GM18870 (cell line): ENCODE results near the gene CELF4.
A peak's percentile ranks its signal among the peaks of the same experiment; 100 is the strongest.

Experiments
- ATAC-seq: cut with Tn5 transposase; IDR thresholded peaks from one replicate; pipeline ENCODE4 v1.9.1; 2021; ENCODE audit warnings: moderate library complexity; ENCODE audit not compliant: unreplicated experiment

The CELF4 gene

DNA sequence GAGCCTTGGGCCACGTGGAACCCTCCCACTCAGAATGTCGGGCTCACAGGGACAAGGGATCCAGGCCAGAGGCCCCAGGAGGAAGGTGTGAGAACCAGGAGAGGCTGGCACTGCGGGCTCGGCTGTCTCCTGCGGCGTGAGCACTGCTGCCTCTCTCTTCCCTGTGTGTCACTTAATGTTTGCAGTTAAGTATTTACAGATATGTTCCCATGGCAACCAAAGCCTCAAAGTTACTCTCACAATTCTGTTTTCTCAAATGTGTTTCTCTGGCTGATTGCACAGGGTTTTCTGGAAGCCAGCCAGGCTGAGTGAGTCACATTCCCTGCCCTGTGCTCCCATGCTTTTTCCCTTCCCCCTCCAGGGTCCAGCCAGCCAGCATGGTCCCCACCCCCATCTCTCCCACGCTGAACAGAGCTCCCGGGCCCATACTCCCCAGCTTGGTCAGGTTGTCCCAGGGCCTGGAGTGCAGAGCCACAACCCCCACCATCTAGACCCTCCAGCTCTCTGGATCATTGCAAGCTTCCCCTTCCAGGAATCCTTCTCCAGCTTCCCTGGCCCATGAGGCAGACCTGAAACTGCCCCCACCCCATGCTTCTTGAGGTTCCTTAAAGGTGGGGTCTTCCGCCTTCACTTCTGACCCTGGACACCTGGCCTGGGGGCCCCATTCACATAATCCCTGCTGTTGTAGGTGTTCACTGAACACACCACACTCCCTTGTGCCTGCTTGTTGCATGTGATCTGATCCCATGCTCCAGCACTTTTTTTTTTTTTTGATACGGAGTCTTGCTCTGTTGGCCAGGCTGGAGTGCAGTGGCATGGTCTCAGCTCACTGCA, 265.9 kb downstream of the CELF4 start:
- peak; percentile 74 for ATAC-seq

GRCh38 chr18:37298816-37299215, 266.8 kb downstream of the CELF4 start:
- no peak for ATAC-seq

GRCh38 chr18:37297106-37297505, 268.5 kb downstream of the CELF4 start:
- no peak for ATAC-seq

- ATAC-seq, result no peak
Measured at GRCh38 chr18:37294951-37295350, 270.6 kb downstream of the CELF4 start.

DNA sequence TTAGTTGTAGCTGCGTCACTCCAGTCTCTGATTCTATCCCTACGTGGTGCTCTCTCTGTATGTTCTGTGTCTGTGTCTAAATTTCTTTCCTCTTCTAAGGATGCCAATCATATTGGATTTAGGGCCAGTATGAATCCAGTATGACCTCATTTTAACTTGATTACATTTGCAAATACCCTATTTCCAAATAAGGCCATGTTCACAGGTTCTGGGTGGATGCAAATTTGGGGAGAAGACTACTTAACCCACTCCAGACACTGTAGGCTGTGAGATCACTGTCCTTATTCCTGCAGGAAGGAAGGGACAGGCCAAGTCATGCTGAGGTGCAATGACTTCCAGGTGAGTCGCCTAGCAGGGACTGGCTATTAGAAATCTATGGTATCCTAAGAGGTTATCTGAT, 272.2 kb downstream of the CELF4 start:
- ATAC-seq, result no peak

GRCh38 chr18:37289423-37289822, 276.2 kb downstream of the CELF4 start:
- no peak for ATAC-seq

GRCh38 chr18:37287601-37288000, 278.0 kb downstream of the CELF4 start:
- no peak for ATAC-seq

GRCh38 chr18:37286801-37287200, 278.8 kb downstream of the CELF4 start:
- ATAC-seq, result no peak

DNA sequence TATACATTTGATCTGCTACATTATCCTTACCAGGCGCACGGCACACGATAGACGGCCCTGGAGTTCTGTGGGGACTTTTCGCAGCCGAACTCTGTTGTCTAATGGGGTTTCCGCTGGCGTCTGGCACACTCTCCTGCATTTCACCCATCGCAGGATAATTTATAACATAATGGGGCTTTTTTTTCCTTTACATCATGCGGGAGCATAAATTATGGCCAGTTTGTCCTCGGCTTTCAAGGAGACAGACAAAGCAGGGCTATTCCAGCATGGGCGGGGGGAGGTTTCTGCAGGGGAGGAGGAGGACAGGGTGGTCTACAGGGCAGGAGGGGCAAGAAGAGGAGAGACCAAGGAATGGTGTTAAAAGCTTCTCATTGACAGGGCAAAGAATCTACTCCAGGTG, 279.8 kb downstream of the CELF4 start:
- no peak for ATAC-seq

DNA sequence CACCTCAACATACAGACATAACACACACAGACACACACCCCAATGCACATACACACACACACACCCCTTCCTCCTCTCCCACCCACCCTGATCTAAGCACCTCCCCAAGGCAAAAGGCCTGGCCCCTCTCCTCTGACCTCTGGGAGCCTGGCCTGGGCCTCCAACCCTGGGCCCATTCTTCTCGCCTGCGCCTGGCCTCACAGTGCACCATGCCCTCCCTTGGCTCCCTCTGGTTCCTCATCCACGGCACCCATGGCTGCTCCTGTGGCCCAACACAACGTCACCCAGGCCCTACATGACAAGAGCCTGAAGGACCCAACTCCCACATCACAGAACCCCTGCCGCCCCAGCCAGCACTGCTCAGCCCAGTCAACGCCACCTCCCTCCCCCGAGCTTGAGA, 281.3 kb downstream of the CELF4 start:
- ATAC-seq, result no peak

DNA sequence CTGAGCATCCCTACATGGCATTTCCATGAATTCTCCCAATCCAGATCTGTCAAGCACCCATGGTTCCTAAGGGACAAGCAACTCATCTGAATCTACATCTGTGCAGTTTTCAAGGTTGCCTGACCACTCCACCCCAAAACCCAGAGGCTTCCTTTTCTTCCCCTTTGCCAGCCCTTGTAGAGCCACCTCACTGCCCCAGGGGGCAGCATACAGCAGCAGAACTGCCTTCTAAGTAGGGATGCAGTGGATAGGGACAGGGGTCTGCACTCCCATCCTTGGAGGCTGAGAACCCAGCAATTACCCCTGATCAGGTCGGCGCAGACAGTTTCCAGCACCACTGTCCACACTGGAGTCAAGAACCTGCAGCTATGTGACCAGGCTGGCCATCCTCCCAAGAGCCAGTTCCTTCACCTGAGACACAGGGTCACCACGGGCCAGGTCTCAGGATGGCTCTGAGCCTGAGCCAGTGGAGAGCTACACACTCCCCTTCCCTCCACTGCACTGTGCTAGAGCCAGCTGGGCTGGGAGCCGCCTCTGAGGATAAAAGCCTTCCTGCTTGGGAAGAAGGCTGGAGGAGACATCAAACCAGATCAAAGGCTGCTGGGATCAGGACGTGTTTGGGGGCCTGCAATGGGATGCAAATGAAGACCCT, 283.1 kb downstream of the CELF4 start:
- ATAC-seq, result no peak

GRCh38 chr18:37280701-37281393, 284.8 kb downstream of the CELF4 start:
- no peak for ATAC-seq

GRCh38 chr18:37277804-37278203, 287.8 kb downstream of the CELF4 start:
- ATAC-seq, result no peak

- no peak for ATAC-seq
Measured at GRCh38 chr18:37276111-37276890, 289.3 kb downstream of the CELF4 start.

DNA sequence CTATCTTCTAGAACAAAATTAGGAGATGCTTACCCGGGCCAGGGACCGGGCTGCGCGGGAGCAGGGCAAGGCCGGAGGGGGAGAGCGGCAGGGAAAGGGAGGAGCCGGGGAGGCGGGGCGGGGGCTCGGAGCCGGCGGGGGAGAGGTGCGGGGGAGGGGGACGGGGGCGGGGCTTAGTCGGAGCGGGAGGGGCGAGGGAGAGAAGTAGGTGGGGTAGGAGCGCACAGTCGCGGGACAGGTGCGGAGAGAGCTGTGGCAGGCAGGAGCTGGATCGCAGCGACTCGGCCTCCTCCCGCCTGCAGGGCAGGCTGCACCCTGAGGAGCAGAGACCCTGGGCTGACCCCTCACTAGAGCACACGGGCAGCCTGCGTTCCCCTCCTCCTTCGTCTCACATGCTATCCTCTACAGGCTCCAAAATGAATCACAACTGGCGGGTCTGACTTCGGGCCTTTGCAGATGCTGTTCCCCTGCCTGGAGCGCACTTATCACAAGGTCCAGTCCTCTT, 290.3 kb downstream of the CELF4 start:
- no peak for ATAC-seq

DNA sequence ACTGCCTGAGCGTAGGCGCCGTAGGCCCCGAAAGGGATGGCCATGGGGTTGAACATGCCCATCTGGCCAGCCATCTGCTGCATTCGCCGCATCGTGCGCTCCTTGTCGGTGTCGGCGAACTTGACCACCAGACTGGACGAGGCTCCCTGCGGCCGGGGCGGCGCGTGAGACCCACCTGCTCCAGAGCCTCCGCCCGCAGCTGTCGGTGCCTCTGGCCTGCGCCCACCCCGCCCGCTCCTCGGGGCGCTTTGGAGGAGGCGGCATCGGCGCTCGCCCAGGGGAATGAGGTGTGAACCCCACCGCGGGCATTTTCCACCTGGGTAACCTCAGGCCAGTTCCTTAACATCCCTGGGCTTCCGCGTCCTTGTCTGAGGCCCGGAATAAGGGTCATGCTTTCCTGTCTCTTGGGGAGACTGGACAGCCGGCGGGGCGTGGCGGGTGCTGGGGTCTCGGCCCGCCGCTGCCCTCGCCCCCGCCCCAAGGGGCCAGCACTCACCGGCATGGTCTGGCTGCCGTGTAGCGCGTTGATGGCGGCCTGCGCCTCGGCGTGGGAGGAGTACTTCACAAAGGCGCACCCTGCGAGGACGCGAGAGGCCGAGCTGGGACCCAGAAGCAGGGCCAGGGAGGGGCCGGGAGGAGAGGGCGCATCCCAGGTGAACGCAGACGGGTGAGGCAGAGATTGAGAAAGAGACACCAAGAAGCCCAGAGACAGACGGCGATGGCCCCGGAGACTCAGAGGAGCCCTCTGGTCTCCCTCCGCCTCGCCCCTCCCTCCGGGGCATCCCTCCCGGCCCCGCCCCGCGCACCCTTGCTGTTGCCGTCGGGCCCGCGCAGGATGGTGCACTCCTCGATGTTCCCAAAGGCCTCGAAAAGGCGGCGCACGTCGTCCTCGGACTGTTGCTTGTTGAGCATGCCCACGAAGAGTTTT, 291.0 kb downstream of the CELF4 start:
- no peak for ATAC-seq

DNA sequence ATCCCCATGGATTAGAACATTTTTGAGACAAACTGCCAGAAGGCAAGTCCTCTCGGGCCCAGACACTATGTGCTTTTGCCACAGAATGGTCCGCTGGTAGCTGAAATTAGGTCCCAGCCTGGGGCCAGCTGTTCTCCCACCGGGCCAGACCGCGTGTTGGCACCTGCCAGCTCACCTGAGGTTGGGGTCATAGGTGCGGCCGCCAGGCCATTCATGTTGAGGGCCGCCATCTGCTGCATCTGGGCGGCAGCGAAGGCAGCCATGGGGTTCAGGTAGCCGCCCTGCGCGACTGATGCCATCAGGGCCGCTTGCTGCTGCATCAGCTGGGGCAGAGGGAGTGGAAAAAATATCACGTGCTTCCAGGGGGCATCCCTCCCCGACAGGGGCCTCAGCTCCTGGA, 292.8 kb downstream of the CELF4 start:
- no peak for ATAC-seq

DNA sequence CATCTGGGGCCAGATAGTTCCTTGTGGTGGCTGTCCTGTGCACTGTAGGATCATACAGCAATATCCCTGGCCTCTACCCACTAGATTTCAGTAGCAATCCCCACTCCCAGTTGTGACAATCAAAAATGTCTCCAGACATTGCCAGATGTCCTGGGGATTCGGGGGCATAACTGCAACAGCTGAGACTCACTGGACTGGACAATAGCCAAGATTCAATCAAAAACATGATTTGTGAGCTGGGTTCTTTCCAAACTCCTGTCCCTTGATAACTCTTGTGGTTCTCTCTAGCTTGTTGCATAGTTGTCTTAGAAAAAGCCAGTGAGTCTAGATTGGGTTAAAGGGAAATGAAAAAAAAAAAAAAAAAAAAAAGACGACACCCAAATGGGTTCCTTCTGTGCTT, 293.4 kb downstream of the CELF4 start:
- ATAC-seq, result no peak

DNA sequence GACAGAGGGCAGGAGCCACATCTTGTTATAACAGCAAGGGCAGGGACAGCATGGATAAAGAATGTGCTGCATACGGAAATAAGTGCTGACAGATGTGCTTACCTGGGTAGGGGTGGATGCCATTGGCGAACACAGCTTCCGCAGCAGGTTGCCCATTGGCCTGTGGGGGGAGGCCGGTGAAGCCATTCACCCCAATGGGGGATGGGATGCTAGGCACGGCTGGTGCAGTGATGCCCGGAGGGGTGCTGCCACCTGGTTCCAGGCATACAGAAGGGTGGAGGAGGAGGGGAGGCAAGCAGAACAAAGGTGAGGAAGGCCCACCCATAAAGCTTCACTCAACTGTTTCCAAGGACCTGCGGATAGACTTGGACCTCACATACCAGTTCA, 294.9 kb downstream of the CELF4 start:
- no peak for ATAC-seq
